HEK293 (cell line): ENCODE measurements around the gene PRG3.

Experiments
- CTCF ChIP-seq: fragments of 450-650 bp; formaldehyde crosslinking; IDR thresholded peaks from 2 replicates; pipeline ENCODE4 v1.5.1; 2016; ENCODE audit warnings: missing biosample characterization, missing genetic modification characterization
- YY1 ChIP-seq: fragments of 450-650 bp; formaldehyde crosslinking; IDR thresholded peaks from 2 replicates; pipeline ENCODE4 v1.5.1; 2018; ENCODE audit warnings: missing biosample characterization, missing genetic modification characterization
- ZFHX2 ChIP-seq: fragments of 450-650 bp; formaldehyde crosslinking; conservative IDR thresholded peaks from 2 replicates; pipeline ENCODE4 v1.5.1; 2016; ENCODE audit warnings: missing biosample characterization, missing genetic modification characterization
- ZNF133 ChIP-seq: fragments of 450-650 bp; formaldehyde crosslinking; IDR thresholded peaks from 2 replicates; pipeline ENCODE4 v1.5.1; 2016; ENCODE audit warnings: missing biosample characterization, missing genetic modification characterization
- ZNF777 ChIP-seq: fragments of 450-650 bp; formaldehyde crosslinking; IDR thresholded peaks from 2 replicates; pipeline ENCODE4 v1.5.1; 2017; ENCODE audit warnings: missing biosample characterization, missing genetic modification characterization, borderline replicate concordance
- TF ChIP-seq, protein P1 (sequence below): fragments of 450-650 bp; formaldehyde crosslinking; IDR thresholded peaks from 2 replicates; pipeline ENCODE4 v1.5.1; 2017; ENCODE audit warnings: missing biosample characterization, missing genetic modification characterization
- TF ChIP-seq, protein P2 (sequence below): fragments of 450-650 bp; formaldehyde crosslinking; IDR thresholded peaks from 2 replicates; pipeline ENCODE4 v1.5.1; 2016; ENCODE audit warnings: missing biosample characterization, missing genetic modification characterization

DNA sequence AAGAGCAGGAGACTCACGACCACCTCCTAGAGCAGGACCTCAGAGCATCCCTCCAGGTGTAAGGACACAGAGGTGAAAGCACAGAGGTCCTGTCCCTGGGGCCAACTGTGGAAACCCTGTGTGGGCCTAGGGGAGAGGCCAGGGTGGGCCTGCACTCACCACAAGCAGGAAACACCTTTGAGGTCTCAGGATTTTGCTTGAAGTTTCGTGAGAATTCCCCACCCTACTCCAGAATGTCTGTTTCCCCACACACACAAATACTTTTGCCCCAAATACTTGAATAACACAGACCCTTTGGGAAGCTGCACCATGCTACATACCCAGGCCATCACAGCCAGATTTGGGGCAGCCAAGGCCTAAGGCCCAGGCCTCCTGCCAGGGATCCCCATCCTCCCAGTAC is 27.8 kb upstream of the PRG3 start:
- TF ChIP-seq ZNF777 (no peak), ZNF133 (no peak), CTCF (tag by site-specific recombination) (no peak), ZFHX2 (tag by site-specific recombination) (no peak), YY1 (tag by site-specific recombination) (no peak)
- TF ChIP-seq, protein P1, sequence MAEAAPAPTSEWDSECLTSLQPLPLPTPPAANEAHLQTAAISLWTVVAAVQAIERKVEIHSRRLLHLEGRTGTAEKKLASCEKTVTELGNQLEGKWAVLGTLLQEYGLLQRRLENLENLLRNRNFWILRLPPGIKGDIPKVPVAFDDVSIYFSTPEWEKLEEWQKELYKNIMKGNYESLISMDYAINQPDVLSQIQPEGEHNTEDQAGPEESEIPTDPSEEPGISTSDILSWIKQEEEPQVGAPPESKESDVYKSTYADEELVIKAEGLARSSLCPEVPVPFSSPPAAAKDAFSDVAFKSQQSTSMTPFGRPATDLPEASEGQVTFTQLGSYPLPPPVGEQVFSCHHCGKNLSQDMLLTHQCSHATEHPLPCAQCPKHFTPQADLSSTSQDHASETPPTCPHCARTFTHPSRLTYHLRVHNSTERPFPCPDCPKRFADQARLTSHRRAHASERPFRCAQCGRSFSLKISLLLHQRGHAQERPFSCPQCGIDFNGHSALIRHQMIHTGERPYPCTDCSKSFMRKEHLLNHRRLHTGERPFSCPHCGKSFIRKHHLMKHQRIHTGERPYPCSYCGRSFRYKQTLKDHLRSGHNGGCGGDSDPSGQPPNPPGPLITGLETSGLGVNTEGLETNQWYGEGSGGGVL (tag by site-specific recombination), result no peak
- TF ChIP-seq, protein P2, sequence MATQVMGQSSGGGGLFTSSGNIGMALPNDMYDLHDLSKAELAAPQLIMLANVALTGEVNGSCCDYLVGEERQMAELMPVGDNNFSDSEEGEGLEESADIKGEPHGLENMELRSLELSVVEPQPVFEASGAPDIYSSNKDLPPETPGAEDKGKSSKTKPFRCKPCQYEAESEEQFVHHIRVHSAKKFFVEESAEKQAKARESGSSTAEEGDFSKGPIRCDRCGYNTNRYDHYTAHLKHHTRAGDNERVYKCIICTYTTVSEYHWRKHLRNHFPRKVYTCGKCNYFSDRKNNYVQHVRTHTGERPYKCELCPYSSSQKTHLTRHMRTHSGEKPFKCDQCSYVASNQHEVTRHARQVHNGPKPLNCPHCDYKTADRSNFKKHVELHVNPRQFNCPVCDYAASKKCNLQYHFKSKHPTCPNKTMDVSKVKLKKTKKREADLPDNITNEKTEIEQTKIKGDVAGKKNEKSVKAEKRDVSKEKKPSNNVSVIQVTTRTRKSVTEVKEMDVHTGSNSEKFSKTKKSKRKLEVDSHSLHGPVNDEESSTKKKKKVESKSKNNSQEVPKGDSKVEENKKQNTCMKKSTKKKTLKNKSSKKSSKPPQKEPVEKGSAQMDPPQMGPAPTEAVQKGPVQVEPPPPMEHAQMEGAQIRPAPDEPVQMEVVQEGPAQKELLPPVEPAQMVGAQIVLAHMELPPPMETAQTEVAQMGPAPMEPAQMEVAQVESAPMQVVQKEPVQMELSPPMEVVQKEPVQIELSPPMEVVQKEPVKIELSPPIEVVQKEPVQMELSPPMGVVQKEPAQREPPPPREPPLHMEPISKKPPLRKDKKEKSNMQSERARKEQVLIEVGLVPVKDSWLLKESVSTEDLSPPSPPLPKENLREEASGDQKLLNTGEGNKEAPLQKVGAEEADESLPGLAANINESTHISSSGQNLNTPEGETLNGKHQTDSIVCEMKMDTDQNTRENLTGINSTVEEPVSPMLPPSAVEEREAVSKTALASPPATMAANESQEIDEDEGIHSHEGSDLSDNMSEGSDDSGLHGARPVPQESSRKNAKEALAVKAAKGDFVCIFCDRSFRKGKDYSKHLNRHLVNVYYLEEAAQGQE (tag by site-specific recombination), result no peak
